HEK293 (cell line): ENCODE results near the gene ISYNA1.

Source experiments
- CTCF ChIP-seq: fragments of 450-650 bp; formaldehyde crosslinking; IDR thresholded peaks from 2 replicates; pipeline ENCODE4 v1.5.1; 2016; ENCODE audit warnings: missing biosample characterization, missing genetic modification characterization
- KLF1 ChIP-seq: fragments of 450-650 bp; formaldehyde crosslinking; IDR thresholded peaks from 2 replicates; pipeline ENCODE4 v1.5.1; 2016; ENCODE audit warnings: missing biosample characterization, missing genetic modification characterization
- MYNN ChIP-seq: fragments of 450-650 bp; formaldehyde crosslinking; IDR thresholded peaks from 2 replicates; pipeline ENCODE4 v1.5.1; 2016; ENCODE audit warnings: missing biosample characterization, missing genetic modification characterization, borderline replicate concordance
- TCF7L2 ChIP-seq: IDR thresholded peaks from 2 replicates; pipeline ENCODE4 v1.6.1; 2011; ENCODE audit warnings: low read depth, mild to moderate bottlenecking, inconsistent platforms, low read length, moderate library complexity, borderline replicate concordance
- YY2 ChIP-seq: fragments of 450-650 bp; formaldehyde crosslinking; IDR thresholded peaks from 2 replicates; pipeline ENCODE4 v1.5.1; 2016; ENCODE audit warnings: missing biosample characterization, missing genetic modification characterization
- ZBTB20 ChIP-seq: fragments of 450-650 bp; formaldehyde crosslinking; IDR thresholded peaks from 2 replicates; pipeline ENCODE4 v1.5.1; 2016; ENCODE audit warnings: missing biosample characterization, missing genetic modification characterization
- ZNF138 ChIP-seq: fragments of 450-650 bp; formaldehyde crosslinking; IDR thresholded peaks from 2 replicates; pipeline ENCODE4 v1.5.1; 2016; ENCODE audit warnings: missing biosample characterization, missing genetic modification characterization, borderline replicate concordance
- ZNF302 ChIP-seq: fragments of 450-650 bp; formaldehyde crosslinking; IDR thresholded peaks from 2 replicates; pipeline ENCODE4 v1.5.1; 2016; ENCODE audit warnings: missing biosample characterization, missing genetic modification characterization, low read depth
- TF ChIP-seq, protein P1 (sequence below): fragments of 450-650 bp; formaldehyde crosslinking; optimal IDR thresholded peaks from 2 replicates; pipeline ENCODE3; 2016; ENCODE audit warnings: missing biosample characterization, mild to moderate bottlenecking, missing genetic modification characterization
- TF ChIP-seq, protein P2 (sequence below): fragments of 450-650 bp; formaldehyde crosslinking; IDR thresholded peaks from 2 replicates; pipeline ENCODE4 v1.5.1; 2016; ENCODE audit warnings: missing biosample characterization, missing genetic modification characterization
- TF ChIP-seq, protein P3 (sequence below): fragments of 450-650 bp; formaldehyde crosslinking; IDR thresholded peaks from 2 replicates; pipeline ENCODE4 v1.5.1; 2016; ENCODE audit warnings: missing biosample characterization, missing genetic modification characterization

GRCh38 chr19:18475004-18475453 lies 37.1 kb upstream of the ISYNA1 start:
- no peak for TF ChIP-seq TCF7L2
- TF ChIP-seq MYNN (tag by site-specific recombination), result no peak
- TF ChIP-seq YY2 (tag by site-specific recombination), result no peak
- TF ChIP-seq KLF1 (tag by site-specific recombination), result no peak
- no peak for TF ChIP-seq ZBTB20
- TF ChIP-seq CTCF (tag by site-specific recombination), result no peak
- TF ChIP-seq, protein P1, sequence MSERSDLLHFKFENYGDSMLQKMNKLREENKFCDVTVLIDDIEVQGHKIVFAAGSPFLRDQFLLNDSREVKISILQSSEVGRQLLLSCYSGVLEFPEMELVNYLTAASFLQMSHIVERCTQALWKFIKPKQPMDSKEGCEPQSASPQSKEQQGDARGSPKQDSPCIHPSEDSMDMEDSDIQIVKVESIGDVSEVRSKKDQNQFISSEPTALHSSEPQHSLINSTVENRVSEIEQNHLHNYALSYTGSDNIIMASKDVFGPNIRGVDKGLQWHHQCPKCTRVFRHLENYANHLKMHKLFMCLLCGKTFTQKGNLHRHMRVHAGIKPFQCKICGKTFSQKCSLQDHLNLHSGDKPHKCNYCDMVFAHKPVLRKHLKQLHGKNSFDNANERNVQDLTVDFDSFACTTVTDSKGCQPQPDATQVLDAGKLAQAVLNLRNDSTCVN (tag by site-specific recombination), result no peak
- TF ChIP-seq, protein P2, sequence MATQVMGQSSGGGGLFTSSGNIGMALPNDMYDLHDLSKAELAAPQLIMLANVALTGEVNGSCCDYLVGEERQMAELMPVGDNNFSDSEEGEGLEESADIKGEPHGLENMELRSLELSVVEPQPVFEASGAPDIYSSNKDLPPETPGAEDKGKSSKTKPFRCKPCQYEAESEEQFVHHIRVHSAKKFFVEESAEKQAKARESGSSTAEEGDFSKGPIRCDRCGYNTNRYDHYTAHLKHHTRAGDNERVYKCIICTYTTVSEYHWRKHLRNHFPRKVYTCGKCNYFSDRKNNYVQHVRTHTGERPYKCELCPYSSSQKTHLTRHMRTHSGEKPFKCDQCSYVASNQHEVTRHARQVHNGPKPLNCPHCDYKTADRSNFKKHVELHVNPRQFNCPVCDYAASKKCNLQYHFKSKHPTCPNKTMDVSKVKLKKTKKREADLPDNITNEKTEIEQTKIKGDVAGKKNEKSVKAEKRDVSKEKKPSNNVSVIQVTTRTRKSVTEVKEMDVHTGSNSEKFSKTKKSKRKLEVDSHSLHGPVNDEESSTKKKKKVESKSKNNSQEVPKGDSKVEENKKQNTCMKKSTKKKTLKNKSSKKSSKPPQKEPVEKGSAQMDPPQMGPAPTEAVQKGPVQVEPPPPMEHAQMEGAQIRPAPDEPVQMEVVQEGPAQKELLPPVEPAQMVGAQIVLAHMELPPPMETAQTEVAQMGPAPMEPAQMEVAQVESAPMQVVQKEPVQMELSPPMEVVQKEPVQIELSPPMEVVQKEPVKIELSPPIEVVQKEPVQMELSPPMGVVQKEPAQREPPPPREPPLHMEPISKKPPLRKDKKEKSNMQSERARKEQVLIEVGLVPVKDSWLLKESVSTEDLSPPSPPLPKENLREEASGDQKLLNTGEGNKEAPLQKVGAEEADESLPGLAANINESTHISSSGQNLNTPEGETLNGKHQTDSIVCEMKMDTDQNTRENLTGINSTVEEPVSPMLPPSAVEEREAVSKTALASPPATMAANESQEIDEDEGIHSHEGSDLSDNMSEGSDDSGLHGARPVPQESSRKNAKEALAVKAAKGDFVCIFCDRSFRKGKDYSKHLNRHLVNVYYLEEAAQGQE (tag by site-specific recombination), result no peak
- no peak for TF ChIP-seq ZNF302 (tag by site-specific recombination)
- TF ChIP-seq ZNF138 (tag by site-specific recombination), result no peak
- TF ChIP-seq, protein P3, sequence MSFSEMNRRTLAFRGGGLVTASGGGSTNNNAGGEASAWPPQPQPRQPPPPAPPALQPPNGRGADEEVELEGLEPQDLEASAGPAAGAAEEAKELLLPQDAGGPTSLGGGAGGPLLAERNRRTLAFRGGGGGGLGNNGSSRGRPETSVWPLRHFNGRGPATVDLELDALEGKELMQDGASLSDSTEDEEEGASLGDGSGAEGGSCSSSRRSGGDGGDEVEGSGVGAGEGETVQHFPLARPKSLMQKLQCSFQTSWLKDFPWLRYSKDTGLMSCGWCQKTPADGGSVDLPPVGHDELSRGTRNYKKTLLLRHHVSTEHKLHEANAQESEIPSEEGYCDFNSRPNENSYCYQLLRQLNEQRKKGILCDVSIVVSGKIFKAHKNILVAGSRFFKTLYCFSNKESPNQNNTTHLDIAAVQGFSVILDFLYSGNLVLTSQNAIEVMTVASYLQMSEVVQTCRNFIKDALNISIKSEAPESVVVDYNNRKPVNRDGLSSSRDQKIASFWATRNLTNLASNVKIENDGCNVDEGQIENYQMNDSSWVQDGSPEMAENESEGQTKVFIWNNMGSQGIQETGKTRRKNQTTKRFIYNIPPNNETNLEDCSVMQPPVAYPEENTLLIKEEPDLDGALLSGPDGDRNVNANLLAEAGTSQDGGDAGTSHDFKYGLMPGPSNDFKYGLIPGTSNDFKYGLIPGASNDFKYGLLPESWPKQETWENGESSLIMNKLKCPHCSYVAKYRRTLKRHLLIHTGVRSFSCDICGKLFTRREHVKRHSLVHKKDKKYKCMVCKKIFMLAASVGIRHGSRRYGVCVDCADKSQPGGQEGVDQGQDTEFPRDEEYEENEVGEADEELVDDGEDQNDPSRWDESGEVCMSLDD (tag by site-specific recombination), result no peak
